GM23248 (cell line): ENCODE measurements around the gene GPAT3. TPM values are rescaled to one million over a fixed set of nuclear protein-coding genes. Genes with fewer than 3 reads are reported as not detected.
"Not testable (repeated sequence)": the region's sequence is repeated elsewhere in the genome, so short reads cannot be mapped to it uniquely, and the experiment has no call there.

Source experiments
- DNase-seq: peaks from one replicate; pipeline ENCODE4 v3.0.0-alpha.2; 2015
- H2AFZ ChIP-seq: fragments of 200-600 bp; sonication (generic); 2 replicates; pipeline ENCODE4 v1.6.1; 2016; ENCODE audit warnings: antibody characterized with exemption
- H3F3A ChIP-seq: fragments of 200-600 bp; sonication (generic); 2 replicates; pipeline ENCODE4 v1.6.1; 2016; ENCODE audit warnings: mild to moderate bottlenecking, antibody characterized with exemption, mixed run types; ENCODE audit not compliant: insufficient read depth
- H3K27ac ChIP-seq: fragments of 200-600 bp; sonication (generic); 2 replicates; pipeline ENCODE4 v1.5.1; 2016; ENCODE audit warnings: mild to moderate bottlenecking
- H3K27me3 ChIP-seq: fragments of 200-600 bp; sonication (generic); replicated peaks from 2 replicates; pipeline ENCODE4 v1.6.1; 2016; ENCODE audit warnings: mild to moderate bottlenecking; ENCODE audit not compliant: insufficient read depth
- H3K36me3 ChIP-seq: fragments of 200-600 bp; sonication (generic); 2 replicates; pipeline ENCODE4 v1.6.1; 2016; ENCODE audit warnings: low read depth, mild to moderate bottlenecking
- H3K4me1 ChIP-seq: fragments of 200-600 bp; sonication (generic); 2 replicates; pipeline ENCODE4 v1.6.1; 2016; ENCODE audit warnings: mild to moderate bottlenecking; ENCODE audit not compliant: insufficient read depth
- H3K4me2 ChIP-seq: fragments of 200-600 bp; sonication (generic); one replicate; pipeline ENCODE4 v1.6.1; 2016; ENCODE audit warnings: mild to moderate bottlenecking; ENCODE audit not compliant: unreplicated experiment
- H3K4me3 ChIP-seq: fragments of 200-600 bp; sonication (generic); 2 replicates; pipeline ENCODE4 v1.5.1; 2016; ENCODE audit warnings: mild to moderate bottlenecking
- H3K79me2 ChIP-seq: fragments of 200-600 bp; sonication (generic); 2 replicates; pipeline ENCODE4 v1.6.1; 2016; ENCODE audit warnings: mild to moderate bottlenecking; ENCODE audit not compliant: insufficient read depth
- H3K9ac ChIP-seq: fragments of 200-600 bp; sonication (generic); 2 replicates; pipeline ENCODE4 v1.6.1; 2016; ENCODE audit warnings: mild to moderate bottlenecking
- H3K9me2 ChIP-seq: fragments of 200-600 bp; sonication (generic); 2 replicates; pipeline ENCODE4 v1.6.1; 2016; ENCODE audit warnings: mixed run types, mild to moderate bottlenecking, moderate library complexity; ENCODE audit not compliant: insufficient read depth
- H3K9me3 ChIP-seq: fragments of 200-600 bp; sonication (generic); one replicate; pipeline ENCODE4 v1.6.1; 2017; ENCODE audit warnings: low read depth
- H4K20me1 ChIP-seq: fragments of 200-600 bp; sonication (generic); 2 replicates; pipeline ENCODE4 v1.6.0; 2016; ENCODE audit not compliant: insufficient read depth
- EZH2 ChIP-seq: fragments of 200-600 bp; sonication (generic); IDR thresholded peaks from 2 replicates; pipeline ENCODE4 v1.6.1; 2018; ENCODE audit warnings: antibody characterized with exemption, mild to moderate bottlenecking; ENCODE audit not compliant: insufficient read depth, poor library complexity, severe bottlenecking
- EZH2phosphoT487 ChIP-seq: fragments of 200-600 bp; sonication (generic); IDR thresholded peaks from 2 replicates; pipeline ENCODE4 v1.6.1; 2018; ENCODE audit warnings: antibody characterized with exemption, moderate library complexity, mild to moderate bottlenecking, low read depth; ENCODE audit not compliant: insufficient read depth
- WGBS, 2 experiments: methylation state at CpG; one replicate each; pipeline ENCODE4 v1.1.6; 2015 to 2017; ENCODE audit warnings: low lambda C conversion rate in 2 of 2, low coverage in 1 of 2; ENCODE audit errors: missing lambda C conversion rate in 2 of 2; 5-methylcytosine and 5-hydroxymethylcytosine counted together
- in situ Hi-C: fragments of 300-500 bp; cut with MboI; formaldehyde crosslinking; loops from 2 replicates; pipeline ENCODE4 v1.15.0; 2020
- polyA plus RNA-seq: library from polyadenylated mRNA; unstranded; fragments of >200 nt; fragmentation: Nextera tagmentation; extraction: Ambion mirVana; gene quantifications from 2 replicates; pipeline ENCODE4 v1.2.1, GENCODE V29; 2016
- total RNA-seq: library from RNA; depleted of rRNA; stranded (reverse); fragments of >200 nt; shearing (Covaris generic); gene quantifications from 2 replicates; pipeline ENCODE4 v1.2.3, GENCODE V29; 2014

The GPAT3 gene
- total and polyA plus RNA-seq, 2 experiments from 2014 or later, result 1.7 to 2.5 TPM

GRCh38 chr4:83618431-83618830 lies 82.5 kb downstream of the GPAT3 start:
- DNase-seq, result peak; percentile 84
- Histone ChIP-seq H3K79me2 (no peaks in the 10 kb centered on the region), H4K20me1 (no peaks in the 10 kb centered on the region), H3K27ac (peak overlapping the region; percentile 25), H3K9me2 (no peaks in the 10 kb centered on the region), H3K27me3 (no peaks in the 10 kb centered on the region), H3K9me3 (no peaks in the 10 kb centered on the region), H3K4me1 (peaks cover 19% of the 10 kb centered on the region), H3K36me3 (no peaks in the 10 kb centered on the region), H3K9ac (no peak overlapping the region), H3K4me2 (peak overlapping the region; percentile 43), H3F3A (peaks cover 20% of the 10 kb centered on the region), H3K4me3 (peak overlapping the region; percentile 35), H2AFZ (no peak overlapping the region)
- no peak for TF ChIP-seq EZH2phosphoT487
- TF ChIP-seq EZH2, result no peak
- in situ Hi-C loops, result no loop called here
- WGBS, 2 experiments, result 18 to 21% methylated on average over 4 of the region's 4 CpGs

GRCh38 chr4:83618991-83619645 lies 83.2 kb downstream of the GPAT3 start:
- H3K4me1 ChIP-seq, result peaks cover 19% of the 10 kb centered on the region
- no peaks in the 10 kb centered on the region for H3K9me2 ChIP-seq
- 62% methylated on average over 4 of the region's 4 CpGs for WGBS, 2 experiments
- H4K20me1 ChIP-seq, result no peaks in the 10 kb centered on the region
- in situ Hi-C loops, result no loop called here
- peak overlapping the region; percentile 43 for H3K4me2 ChIP-seq
- TF ChIP-seq EZH2 (no peak), EZH2phosphoT487 (0 out of 2 replicates have a peak, but pooled peaks have one; percentile 66)
- no peaks in the 10 kb centered on the region for H3K79me2 ChIP-seq
- H3K9ac ChIP-seq, result no peak overlapping the region
- H3K4me3 ChIP-seq, result peak overlapping the region; percentile 35
- H3K27me3 ChIP-seq, result no peaks in the 10 kb centered on the region
- peak; percentile 46 for DNase-seq
- no peak overlapping the region for H2AFZ ChIP-seq
- no peaks in the 10 kb centered on the region for H3K9me3 ChIP-seq
- H3K27ac ChIP-seq, result peak overlapping the region; percentile 25
- no peaks in the 10 kb centered on the region for H3K36me3 ChIP-seq
- H3F3A ChIP-seq, result peaks cover 20% of the 10 kb centered on the region

- DNase-seq, H3K4me2 ChIP-seq, H3K9me2 ChIP-seq, H4K20me1 ChIP-seq, H3K79me2 ChIP-seq, H3K4me3 ChIP-seq, H3K27me3 ChIP-seq, in situ Hi-C loops, H3K9me3 ChIP-seq, H3K36me3 ChIP-seq, H2AFZ ChIP-seq, H3K9ac ChIP-seq, H3K27ac ChIP-seq: not testable (repeated sequence)
- 61 to 65% methylated on average over 1 of the region's 1 CpG for WGBS, 2 experiments
- H3K4me1 ChIP-seq, result peaks cover 19% of the 10 kb centered on the region
- peaks cover 20% of the 10 kb centered on the region for H3F3A ChIP-seq
Observed at GRCh38 chr4:83622127-83622526, 86.2 kb downstream of the GPAT3 start.

DNA sequence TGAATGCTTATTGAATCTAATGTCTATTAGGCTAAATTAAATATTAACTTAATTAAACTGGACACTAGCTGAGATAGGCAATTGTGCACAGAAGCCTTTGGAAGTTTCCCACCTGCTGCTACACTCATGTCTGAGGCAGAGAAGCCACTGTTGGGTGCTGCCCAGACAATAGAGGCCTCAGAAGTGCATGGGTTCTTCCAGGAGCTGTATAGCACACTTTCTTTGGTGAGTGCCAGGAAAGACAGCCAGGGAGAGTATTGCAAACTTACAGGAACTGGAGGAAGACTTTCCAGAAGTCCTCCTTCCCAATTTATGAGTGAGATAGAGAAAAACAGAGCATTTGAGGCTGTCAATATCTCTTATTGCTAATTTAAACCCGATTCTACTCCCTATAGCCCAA lies 89.9 kb downstream of the GPAT3 start:
- no peaks in the 10 kb centered on the region for H3K36me3 ChIP-seq
- H3K4me1 ChIP-seq, result peaks cover 11% of the 10 kb centered on the region; the same call in 1 of the 2 replicates
- WGBS, 2 experiments, result 10 to 19% methylated on average over 1 of the region's 1 CpG
- DNase-seq, result no peak
- no peak for TF ChIP-seq EZH2phosphoT487
- TF ChIP-seq EZH2, result no peak
- no peak overlapping the region for H3K4me3 ChIP-seq
- no peaks in the 10 kb centered on the region for H3K79me2 ChIP-seq
- H2AFZ ChIP-seq, result no peak overlapping the region
- no peaks in the 10 kb centered on the region for H4K20me1 ChIP-seq
- no peaks in the 10 kb centered on the region for H3K9me3 ChIP-seq
- H3K9me2 ChIP-seq, result no peaks in the 10 kb centered on the region
- H3K9ac ChIP-seq, result no peak overlapping the region
- H3K27me3 ChIP-seq, result peaks cover 4% of the 10 kb centered on the region
- H3K4me2 ChIP-seq, result no peak overlapping the region
- H3F3A ChIP-seq, result peaks cover 5% of the 10 kb centered on the region; the same call in 1 of the 2 replicates
- in situ Hi-C loops, result loop anchor here (25.0 kb wide), 1 partner anchor 264 kb away; no protein-coding TSS in a partner anchor
- H3K27ac ChIP-seq, result no peak overlapping the region
